WTC11 (cell line): Measurements from ENCODE around the gene AMN. TPM values are rescaled to one million over a fixed set of nuclear protein-coding genes. Genes with fewer than 3 reads are reported as not detected.
A peak's percentile ranks its signal among the peaks of the same experiment; 100 is the strongest.
"Not testable (repeated sequence)": the region's sequence is repeated elsewhere in the genome, so short reads cannot be mapped to it uniquely, and the experiment has no call there.

Experiments used
- ATAC-seq: fragments of 200-7000 bp; cut with Tn5 transposase; 2 replicates; pipeline ENCODE4 v1.10.0; 2021; ENCODE audit warnings: mild to moderate bottlenecking, moderate library complexity
- CTCF ChIA-PET: fragments of 300-600 bp; sonication (Branson Sonifier 250); formaldehyde crosslinking; loops from one replicate; lab custom pipeline; 2021; ENCODE audit warnings: antibody characterized with exemption; lab: Charles Lee
- POLR2A ChIA-PET: fragments of 350-600 bp; sonication (Branson Sonifier 250); formaldehyde crosslinking; loops from one replicate; lab custom pipeline; 2021; ENCODE audit warnings: antibody characterized with exemption; lab: Charles Lee
- DNase-seq: peaks from one replicate; pipeline ENCODE4 v3.0.0; 2021; ENCODE audit warnings: low spot score
- H3K27ac Mint-ChIP-seq: 2 replicates; pipeline ENCODE4 v1.8.0; 2021; ENCODE audit warnings: mixed read lengths
- H3K27me3 Mint-ChIP-seq: 2 replicates; pipeline ENCODE4 v1.8.0; 2021; ENCODE audit warnings: low read depth, mild to moderate bottlenecking, moderate library complexity, mixed read lengths
- H3K36me3 Mint-ChIP-seq: 2 replicates; pipeline ENCODE4 v1.8.0; 2021; ENCODE audit warnings: mixed read lengths
- H3K4me1 Mint-ChIP-seq: 2 replicates; pipeline ENCODE4 v1.8.0; 2022; ENCODE audit warnings: mixed read lengths
- H3K4me3 Mint-ChIP-seq: 2 replicates; pipeline ENCODE4 v1.8.0; 2021; ENCODE audit warnings: mild to moderate bottlenecking, moderate library complexity, mixed read lengths
- H3K9me3 Mint-ChIP-seq: 2 replicates; pipeline ENCODE4 v1.8.0; 2021; ENCODE audit warnings: mixed read lengths
- ATF1 ChIP-seq: sonication (generic); formaldehyde crosslinking; IDR thresholded peaks from 2 replicates; pipeline ENCODE4 v1.8.1; 2023; ENCODE audit warnings: mild to moderate bottlenecking, moderate library complexity, missing genetic modification reagents
- GTF2I ChIP-seq: fragments of 250-450 bp; sonication (Bioruptor Pico); conservative IDR thresholded peaks from 2 replicates; pipeline ENCODE4 v1.4.0; 2021; ENCODE audit warnings: mild to moderate bottlenecking
- MXD4 ChIP-seq: fragments of 250-450 bp; sonication (Bioruptor Pico); IDR thresholded peaks from 2 replicates; pipeline ENCODE4 v1.8.0; 2021; ENCODE audit warnings: mild to moderate bottlenecking, moderate library complexity, borderline replicate concordance
- NR1H2 ChIP-seq: sonication (generic); formaldehyde crosslinking; IDR thresholded peaks from 2 replicates; pipeline ENCODE4 v1.9.0; 2021; ENCODE audit warnings: mild to moderate bottlenecking, moderate library complexity, missing genetic modification reagents
- RELA ChIP-seq: sonication (generic); formaldehyde crosslinking; IDR thresholded peaks from 2 replicates; pipeline ENCODE4 v1.8.1; 2022; ENCODE audit warnings: missing genetic modification reagents, mild to moderate bottlenecking, borderline replicate concordance
- TEAD4 ChIP-seq: sonication (generic); formaldehyde crosslinking; IDR thresholded peaks from 2 replicates; pipeline ENCODE4 v1.8.0; 2022; ENCODE audit warnings: mild to moderate bottlenecking, missing genetic modification reagents
- ZNF121 ChIP-seq: sonication (generic); formaldehyde crosslinking; IDR thresholded peaks from 2 replicates; pipeline ENCODE4 v1.8.0; 2023; ENCODE audit warnings: missing genetic modification reagents
- ZNF138 ChIP-seq: sonication (generic); formaldehyde crosslinking; conservative IDR thresholded peaks from 2 replicates; pipeline ENCODE4 v1.8.1; 2022; ENCODE audit warnings: mild to moderate bottlenecking, moderate library complexity, missing genetic modification reagents
- ZNF396 ChIP-seq: fragments of 250-450 bp; sonication (Bioruptor Pico); IDR thresholded peaks from 2 replicates; pipeline ENCODE4 v1.8.0; 2021; ENCODE audit warnings: mild to moderate bottlenecking, moderate library complexity, borderline replicate concordance
- ZNF423 ChIP-seq: fragments of 250-450 bp; sonication (Bioruptor Pico); IDR thresholded peaks from 2 replicates; pipeline ENCODE4 v2.1.2; 2022; ENCODE audit warnings: mild to moderate bottlenecking, moderate library complexity
- ZNF671 ChIP-seq: fragments of 250-450 bp; sonication (Bioruptor Pico); IDR thresholded peaks from 2 replicates; pipeline ENCODE4 v1.8.0; 2021; ENCODE audit warnings: mild to moderate bottlenecking
- total RNA-seq: library from RNA; stranded (reverse); gene quantifications from 3 replicates; pipeline ENCODE4 v1.2.3, GENCODE V29; 2021
- TF ChIP-seq, protein P1 (sequence below): sonication (generic); formaldehyde crosslinking; IDR thresholded peaks from 2 replicates; pipeline ENCODE4 v1.8.1; 2023; ENCODE audit warnings: mild to moderate bottlenecking, missing genetic modification reagents
- TF ChIP-seq, protein P2 (sequence below): sonication (generic); formaldehyde crosslinking; IDR thresholded peaks from 2 replicates; pipeline ENCODE4 v1.8.1; 2022; ENCODE audit warnings: low read depth, missing genetic modification reagents, borderline replicate concordance
- TF ChIP-seq, protein P3 (sequence below): fragments of 250-450 bp; sonication (Bioruptor Pico); IDR thresholded peaks from 2 replicates; pipeline ENCODE4 v1.8.0; 2021; ENCODE audit warnings: mild to moderate bottlenecking
- TF ChIP-seq, protein P4 (sequence below): sonication (generic); formaldehyde crosslinking; IDR thresholded peaks from 2 replicates; pipeline ENCODE4 v1.8.0; 2023; ENCODE audit warnings: missing genetic modification reagents, mild to moderate bottlenecking, borderline replicate concordance

The AMN gene
- total RNA-seq, 1 experiment from 2014 or later = 2.8 TPM

DNA sequence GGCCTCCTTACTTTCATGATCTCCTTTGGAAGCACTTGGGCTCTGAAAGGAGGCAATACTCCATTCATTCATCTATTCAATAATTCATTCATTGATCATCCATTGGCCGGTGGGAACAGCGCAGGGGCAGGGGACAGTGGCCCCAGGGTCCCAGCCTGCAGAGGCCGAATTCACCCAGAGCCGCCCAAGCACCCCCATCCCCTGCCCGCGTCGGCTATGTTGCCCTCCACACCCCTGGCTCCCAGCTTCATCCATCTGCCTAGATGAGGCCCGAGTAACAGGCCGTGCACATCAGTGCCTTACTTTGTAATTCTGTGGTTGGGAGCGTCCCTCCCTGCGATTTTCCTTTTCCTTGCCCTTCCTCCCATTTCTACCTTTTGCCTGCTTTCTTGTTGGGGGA, 3.2 kb downstream of the AMN start:
- DNase-seq (no peak), ATAC-seq (no peak)
- Mint-ChIP-seq H3K9me3 (no peaks in the 10 kb centered on the region), H3K27ac (no peak overlapping the region; the same call in 1 of the 2 replicates), H3K4me1 (peaks cover 11% of the 10 kb centered on the region), H3K4me3 (no peak overlapping the region), H3K36me3 (no peaks in the 10 kb centered on the region), H3K27me3 (peaks cover 40% of the 10 kb centered on the region)
- CTCF ChIA-PET = interaction anchor here (1.2 to 1.3 kb wide), 2 partner anchors 331 to 356 kb away, joined by 3 to 4 read pairs; no protein-coding TSS in a partner anchor
- POLR2A ChIA-PET = no interaction called here
- TF ChIP-seq TEAD4 (CRISPR knock-in tag) (no peak), RELA (CRISPR knock-in tag) (no peak), NR1H2 (no peak), ZNF671 (no peak), ZNF138 (CRISPR knock-in tag) (no peak), ZNF396 (CRISPR knock-in tag) (no peak), MXD4 (CRISPR knock-in tag) (no peak), ATF1 (CRISPR knock-in tag) (no peak)
- TF ChIP-seq, protein P1, sequence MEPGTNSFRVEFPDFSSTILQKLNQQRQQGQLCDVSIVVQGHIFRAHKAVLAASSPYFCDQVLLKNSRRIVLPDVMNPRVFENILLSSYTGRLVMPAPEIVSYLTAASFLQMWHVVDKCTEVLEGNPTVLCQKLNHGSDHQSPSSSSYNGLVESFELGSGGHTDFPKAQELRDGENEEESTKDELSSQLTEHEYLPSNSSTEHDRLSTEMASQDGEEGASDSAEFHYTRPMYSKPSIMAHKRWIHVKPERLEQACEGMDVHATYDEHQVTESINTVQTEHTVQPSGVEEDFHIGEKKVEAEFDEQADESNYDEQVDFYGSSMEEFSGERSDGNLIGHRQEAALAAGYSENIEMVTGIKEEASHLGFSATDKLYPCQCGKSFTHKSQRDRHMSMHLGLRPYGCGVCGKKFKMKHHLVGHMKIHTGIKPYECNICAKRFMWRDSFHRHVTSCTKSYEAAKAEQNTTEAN (CRISPR knock-in tag) = no peak
- TF ChIP-seq, protein P2, sequence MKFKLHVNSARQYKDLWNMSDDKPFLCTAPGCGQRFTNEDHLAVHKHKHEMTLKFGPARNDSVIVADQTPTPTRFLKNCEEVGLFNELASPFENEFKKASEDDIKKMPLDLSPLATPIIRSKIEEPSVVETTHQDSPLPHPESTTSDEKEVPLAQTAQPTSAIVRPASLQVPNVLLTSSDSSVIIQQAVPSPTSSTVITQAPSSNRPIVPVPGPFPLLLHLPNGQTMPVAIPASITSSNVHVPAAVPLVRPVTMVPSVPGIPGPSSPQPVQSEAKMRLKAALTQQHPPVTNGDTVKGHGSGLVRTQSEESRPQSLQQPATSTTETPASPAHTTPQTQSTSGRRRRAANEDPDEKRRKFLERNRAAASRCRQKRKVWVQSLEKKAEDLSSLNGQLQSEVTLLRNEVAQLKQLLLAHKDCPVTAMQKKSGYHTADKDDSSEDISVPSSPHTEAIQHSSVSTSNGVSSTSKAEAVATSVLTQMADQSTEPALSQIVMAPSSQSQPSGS (CRISPR knock-in tag) = no peak
- TF ChIP-seq, protein P3, sequence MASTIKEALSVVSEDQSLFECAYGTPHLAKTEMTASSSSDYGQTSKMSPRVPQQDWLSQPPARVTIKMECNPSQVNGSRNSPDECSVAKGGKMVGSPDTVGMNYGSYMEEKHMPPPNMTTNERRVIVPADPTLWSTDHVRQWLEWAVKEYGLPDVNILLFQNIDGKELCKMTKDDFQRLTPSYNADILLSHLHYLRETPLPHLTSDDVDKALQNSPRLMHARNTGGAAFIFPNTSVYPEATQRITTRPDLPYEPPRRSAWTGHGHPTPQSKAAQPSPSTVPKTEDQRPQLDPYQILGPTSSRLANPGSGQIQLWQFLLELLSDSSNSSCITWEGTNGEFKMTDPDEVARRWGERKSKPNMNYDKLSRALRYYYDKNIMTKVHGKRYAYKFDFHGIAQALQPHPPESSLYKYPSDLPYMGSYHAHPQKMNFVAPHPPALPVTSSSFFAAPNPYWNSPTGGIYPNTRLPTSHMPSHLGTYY (CRISPR knock-in tag) = no peak
- TF ChIP-seq, protein P4, sequence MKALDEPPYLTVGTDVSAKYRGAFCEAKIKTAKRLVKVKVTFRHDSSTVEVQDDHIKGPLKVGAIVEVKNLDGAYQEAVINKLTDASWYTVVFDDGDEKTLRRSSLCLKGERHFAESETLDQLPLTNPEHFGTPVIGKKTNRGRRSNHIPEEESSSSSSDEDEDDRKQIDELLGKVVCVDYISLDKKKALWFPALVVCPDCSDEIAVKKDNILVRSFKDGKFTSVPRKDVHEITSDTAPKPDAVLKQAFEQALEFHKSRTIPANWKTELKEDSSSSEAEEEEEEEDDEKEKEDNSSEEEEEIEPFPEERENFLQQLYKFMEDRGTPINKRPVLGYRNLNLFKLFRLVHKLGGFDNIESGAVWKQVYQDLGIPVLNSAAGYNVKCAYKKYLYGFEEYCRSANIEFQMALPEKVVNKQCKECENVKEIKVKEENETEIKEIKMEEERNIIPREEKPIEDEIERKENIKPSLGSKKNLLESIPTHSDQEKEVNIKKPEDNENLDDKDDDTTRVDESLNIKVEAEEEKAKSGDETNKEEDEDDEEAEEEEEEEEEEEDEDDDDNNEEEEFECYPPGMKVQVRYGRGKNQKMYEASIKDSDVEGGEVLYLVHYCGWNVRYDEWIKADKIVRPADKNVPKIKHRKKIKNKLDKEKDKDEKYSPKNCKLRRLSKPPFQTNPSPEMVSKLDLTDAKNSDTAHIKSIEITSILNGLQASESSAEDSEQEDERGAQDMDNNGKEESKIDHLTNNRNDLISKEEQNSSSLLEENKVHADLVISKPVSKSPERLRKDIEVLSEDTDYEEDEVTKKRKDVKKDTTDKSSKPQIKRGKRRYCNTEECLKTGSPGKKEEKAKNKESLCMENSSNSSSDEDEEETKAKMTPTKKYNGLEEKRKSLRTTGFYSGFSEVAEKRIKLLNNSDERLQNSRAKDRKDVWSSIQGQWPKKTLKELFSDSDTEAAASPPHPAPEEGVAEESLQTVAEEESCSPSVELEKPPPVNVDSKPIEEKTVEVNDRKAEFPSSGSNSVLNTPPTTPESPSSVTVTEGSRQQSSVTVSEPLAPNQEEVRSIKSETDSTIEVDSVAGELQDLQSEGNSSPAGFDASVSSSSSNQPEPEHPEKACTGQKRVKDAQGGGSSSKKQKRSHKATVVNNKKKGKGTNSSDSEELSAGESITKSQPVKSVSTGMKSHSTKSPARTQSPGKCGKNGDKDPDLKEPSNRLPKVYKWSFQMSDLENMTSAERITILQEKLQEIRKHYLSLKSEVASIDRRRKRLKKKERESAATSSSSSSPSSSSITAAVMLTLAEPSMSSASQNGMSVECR (CRISPR knock-in tag) = no peak

DNA sequence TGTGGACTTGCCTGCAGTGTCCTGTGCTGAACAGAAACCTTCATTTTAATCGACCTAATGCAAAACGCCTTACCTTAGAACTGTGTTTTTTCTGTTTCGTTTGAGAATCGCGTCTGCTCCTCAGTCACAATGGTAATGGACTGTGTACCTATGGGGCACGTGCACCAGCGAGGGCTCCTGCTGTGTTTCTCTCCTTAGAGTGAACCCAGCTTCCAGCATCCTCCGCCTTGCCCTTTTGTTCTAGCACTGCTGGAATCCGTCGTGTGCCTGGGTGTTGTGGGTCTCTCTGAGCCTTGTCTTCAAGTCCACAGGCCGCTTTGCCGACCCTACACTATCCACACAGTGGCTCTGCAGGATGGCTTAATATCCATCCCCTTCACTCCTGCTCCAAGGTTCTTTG, 3.6 kb downstream of the AMN start:
- Mint-ChIP-seq H3K27me3 (peaks cover 45% of the 10 kb centered on the region), H3K27ac (no peak overlapping the region; the same call in 1 of the 2 replicates), H3K36me3 (no peaks in the 10 kb centered on the region), H3K4me3 (no peak overlapping the region; the same call in 1 of the 2 replicates), H3K4me1 (peaks cover 11% of the 10 kb centered on the region), H3K9me3 (no peaks in the 10 kb centered on the region)
- ATAC-seq (no peak), DNase-seq (no peak)
- POLR2A ChIA-PET = no interaction called here
- CTCF ChIA-PET = no interaction called here
- TF ChIP-seq ZNF121 (no peak), ZNF423 (CRISPR knock-in tag) (peak; percentile 55; the same call in 1 of the 2 replicates)

DNA sequence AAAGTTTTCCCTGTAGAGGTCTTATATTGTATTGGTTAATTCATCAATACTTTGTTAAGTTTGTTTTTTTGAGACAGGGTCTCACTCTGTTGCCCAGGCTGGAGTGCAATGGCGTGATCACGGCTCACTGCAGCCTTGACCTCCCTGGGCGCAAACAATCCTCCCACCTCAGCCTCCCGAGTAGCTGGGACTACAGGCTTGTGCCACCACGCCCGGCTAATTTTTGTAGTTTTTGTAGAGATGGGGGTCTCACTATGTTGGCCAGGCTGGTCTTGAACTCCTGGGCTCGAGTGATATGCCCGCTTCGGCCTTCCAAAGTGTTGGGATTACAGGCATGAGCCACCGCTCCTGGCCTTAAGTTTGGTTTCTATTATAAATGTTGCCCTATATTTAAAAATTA, 4.4 kb downstream of the AMN start:
- CTCF ChIA-PET, ATAC-seq, H3K36me3 Mint-ChIP-seq, H3K9me3 Mint-ChIP-seq, POLR2A ChIA-PET, DNase-seq, H3K4me3 Mint-ChIP-seq, H3K27ac Mint-ChIP-seq: not testable (repeated sequence)
- peaks cover 50% of the 10 kb centered on the region for H3K27me3 Mint-ChIP-seq
- peaks cover 11% of the 10 kb centered on the region for H3K4me1 Mint-ChIP-seq
- peak; percentile 62; the same call in 1 of the 2 replicates for TF ChIP-seq GTF2I (CRISPR knock-in tag)
- peak; percentile 93 for TF ChIP-seq ZNF121
